Duodenal mucosa (tissue), 2 donors: ENCODE data around the gene ARHGEF11.

Experiments used
- H3K27ac ChIP-seq: one replicate; pipeline ENCODE4 v1.7.0; 2013; ENCODE audit warnings: low read depth, low read length
- H3K27me3 ChIP-seq, 2 donors: one replicate each; pipeline ENCODE4 v1.7.0; 2013; ENCODE audit warnings: low read length in 2 of 2, control low read depth in 1 of 2; ENCODE audit not compliant: insufficient read depth in 2 of 2, control insufficient read depth in 1 of 2
- H3K36me3 ChIP-seq, 2 donors: one replicate each; pipeline ENCODE4 v1.7.0; 2013; ENCODE audit warnings: low read length in 2 of 2, control low read depth in 1 of 2; ENCODE audit not compliant: insufficient read depth in 2 of 2, control insufficient read depth in 1 of 2
- H3K4me1 ChIP-seq, 2 donors: one replicate each; pipeline ENCODE4 v1.7.0; 2013; ENCODE audit warnings: low read length in 2 of 2, control low read depth in 1 of 2; ENCODE audit not compliant: insufficient read depth in 2 of 2, control insufficient read depth in 1 of 2
- H3K4me3 ChIP-seq, 2 donors: one replicate each; pipeline ENCODE4 v1.7.0; 2013; ENCODE audit warnings: low read length in 2 of 2, low read depth in 1 of 2
- H3K9ac ChIP-seq, 2 donors: one replicate each; pipeline ENCODE4 v1.7.0; 2013; ENCODE audit warnings: low read length in 2 of 2, low read depth in 1 of 2
- H3K9me3 ChIP-seq, 2 donors: one replicate each; pipeline ENCODE4 v1.7.0; 2013; ENCODE audit warnings: low read length in 2 of 2, control low read depth in 1 of 2; ENCODE audit not compliant: control insufficient read depth in 1 of 2

The ARHGEF11 gene

DNA sequence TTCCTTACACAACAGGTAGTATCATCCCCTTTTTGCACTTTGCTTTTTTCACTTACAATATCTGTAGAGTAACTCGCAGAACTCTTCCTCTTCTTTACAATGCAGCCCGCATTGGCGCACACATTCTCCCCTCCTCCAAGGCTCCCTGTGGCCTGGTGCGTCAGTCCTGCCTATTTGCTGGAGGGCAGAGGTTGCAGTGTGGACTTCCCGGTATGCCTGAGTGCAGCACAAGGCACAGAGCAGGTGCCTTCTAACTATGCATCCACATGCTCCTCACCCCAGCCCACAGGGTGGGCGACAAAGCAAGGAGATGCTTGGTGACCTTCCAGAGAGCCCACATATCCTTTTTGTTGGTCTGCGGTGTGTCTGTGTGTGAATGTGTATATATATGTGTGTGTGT lies 53.3 kb downstream of the ARHGEF11 start:
- no peak overlapping the region for H3K9ac ChIP-seq

DNA sequence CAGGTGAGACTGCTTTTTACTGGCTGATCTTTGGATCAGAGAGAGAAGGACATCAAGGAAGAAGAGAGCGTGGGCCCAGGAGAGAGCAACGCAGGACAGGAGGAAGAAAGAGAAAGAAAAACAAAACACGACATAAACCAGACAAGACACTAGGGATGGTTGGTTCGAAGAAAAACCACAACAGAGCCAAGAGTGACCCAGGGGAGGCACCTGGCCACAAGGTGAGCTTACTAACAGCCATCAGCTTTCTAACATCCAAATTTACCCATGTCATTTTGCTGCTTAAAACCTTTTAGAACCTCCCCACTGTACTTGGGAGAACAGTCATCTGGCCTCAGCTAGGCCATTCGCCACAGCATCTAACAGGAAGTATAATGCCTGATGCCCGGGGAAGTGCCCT lies 57.8 kb downstream of the ARHGEF11 start:
- no peaks in the 10 kb centered on the region for H3K27me3 ChIP-seq
- peaks cover 3 to 6% of the 10 kb centered on the region in 2 donors for H3K4me1 ChIP-seq
- H3K27ac ChIP-seq: no peak overlapping the region
- no peak overlapping the region for H3K4me3 ChIP-seq
- no peak overlapping the region for H3K9ac ChIP-seq
- no peaks in the 10 kb centered on the region for H3K9me3 ChIP-seq
- H3K36me3 ChIP-seq: peaks cover 7 to 33% of the 10 kb centered on the region in 2 donors

More for the DNA sequence above, 53.3 kb downstream of the ARHGEF11 start:
- Histone ChIP-seq H3K27me3 (no peaks in the 10 kb centered on the region), H3K27ac (no peak overlapping the region), H3K36me3 (no peaks in the 10 kb centered on the region), H3K4me3 (no peak overlapping the region), H3K4me1 (peaks cover 21 to 28% of the 10 kb centered on the region in 2 donors), H3K9me3 (no peaks in the 10 kb centered on the region)

DNA sequence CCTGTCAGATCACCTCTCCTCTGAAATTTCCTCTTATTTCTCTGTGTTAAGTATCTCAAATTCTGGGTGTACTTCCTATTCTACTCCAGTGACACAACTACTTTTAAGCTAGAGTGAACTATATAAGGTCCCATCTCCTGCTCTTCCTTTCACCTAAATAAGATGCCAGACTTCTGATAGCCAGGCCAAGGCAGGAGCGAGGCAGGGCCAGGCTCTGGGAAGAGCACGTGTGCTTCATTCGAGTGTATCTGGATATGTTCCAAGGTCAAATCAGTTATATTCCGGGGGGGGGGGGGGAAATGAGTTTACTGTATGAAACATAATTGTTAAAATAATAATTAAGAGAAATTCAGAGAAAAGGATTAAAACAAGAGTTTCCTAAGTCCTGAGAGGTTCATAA lies 65.0 kb downstream of the ARHGEF11 start:
- peaks cover 35 to 75% of the 10 kb centered on the region in 2 donors for H3K36me3 ChIP-seq
- no peaks in the 10 kb centered on the region for H3K27me3 ChIP-seq
- H3K9ac ChIP-seq: no peak overlapping the region
- H3K9me3 ChIP-seq: no peaks in the 10 kb centered on the region
- no peak overlapping the region for H3K27ac ChIP-seq
- no peaks in the 10 kb centered on the region for H3K4me1 ChIP-seq
- H3K4me3 ChIP-seq: no peak overlapping the region

DNA sequence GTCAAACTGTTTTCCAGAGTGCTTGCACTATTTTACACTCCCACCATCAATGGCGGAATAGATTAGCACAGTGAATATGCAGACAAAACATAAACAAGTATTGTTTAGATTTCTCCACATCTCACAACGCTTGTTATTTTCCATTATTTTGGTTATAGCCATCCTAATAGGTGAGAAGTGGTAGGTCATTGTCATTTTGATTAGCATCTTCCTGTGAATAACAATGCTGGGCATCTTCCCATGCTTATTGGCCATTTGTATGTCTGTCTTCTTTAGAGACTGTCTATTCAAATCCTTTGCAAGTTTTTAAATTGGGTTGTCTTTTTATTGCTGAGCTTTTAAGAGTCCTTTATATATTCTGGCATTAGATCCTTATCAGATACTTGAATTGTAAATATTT lies 70.5 kb downstream of the ARHGEF11 start:
- Histone ChIP-seq H3K9me3 (no peaks in the 10 kb centered on the region), H3K27me3 (no peaks in the 10 kb centered on the region), H3K36me3 (peaks cover 41 to 69% of the 10 kb centered on the region in 2 donors)

DNA sequence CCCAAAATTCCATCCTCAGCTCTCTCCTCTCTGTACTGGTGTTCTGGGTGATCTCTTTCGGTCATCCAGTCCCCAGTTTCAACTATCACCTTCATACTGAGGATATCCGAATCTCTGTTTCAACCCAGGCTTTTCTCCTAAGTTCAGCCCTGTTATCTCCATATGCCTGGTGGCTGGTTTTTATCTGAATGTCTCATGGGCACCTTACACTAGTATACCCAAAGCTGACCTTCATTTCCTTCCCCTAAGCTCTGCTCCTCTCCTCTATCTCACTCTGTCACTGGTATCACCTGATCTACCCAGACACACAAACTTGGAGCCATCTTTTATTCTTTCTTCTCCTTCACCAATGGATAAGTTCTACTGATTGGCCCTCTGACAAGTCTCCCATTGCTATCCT lies 72.1 kb downstream of the ARHGEF11 start:
- H3K36me3 ChIP-seq: peaks cover 36 to 63% of the 10 kb centered on the region in 2 donors
- no peaks in the 10 kb centered on the region for H3K27me3 ChIP-seq
- H3K27ac ChIP-seq: no peak overlapping the region
- H3K9ac ChIP-seq: no peak overlapping the region
- no peaks in the 10 kb centered on the region for H3K4me1 ChIP-seq
- no peaks in the 10 kb centered on the region for H3K9me3 ChIP-seq
- H3K4me3 ChIP-seq: no peak overlapping the region

More for the DNA sequence above, 70.5 kb downstream of the ARHGEF11 start:
- H3K9ac ChIP-seq: no peak overlapping the region
- H3K4me3 ChIP-seq: no peak overlapping the region
- H3K4me1 ChIP-seq: no peaks in the 10 kb centered on the region
- H3K27ac ChIP-seq: no peak overlapping the region

DNA sequence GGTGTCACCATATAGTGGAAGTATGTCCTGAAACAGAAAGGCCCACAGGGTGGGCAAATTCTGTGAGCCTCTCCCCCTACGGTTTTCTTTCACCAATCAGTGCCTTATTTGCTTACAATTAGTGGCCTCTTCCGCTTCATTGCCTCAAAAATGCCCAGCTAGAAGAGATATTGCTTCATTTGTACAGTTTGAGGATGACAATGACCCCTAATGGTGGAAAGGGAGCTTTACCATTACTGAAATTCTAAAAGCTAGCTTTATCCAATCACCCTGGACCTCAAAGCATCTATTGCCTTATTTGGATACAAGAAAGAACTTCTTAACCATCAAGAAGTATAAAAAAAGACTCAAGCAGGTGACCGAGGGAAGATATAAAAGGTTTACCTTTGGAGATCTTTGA lies 75.5 kb downstream of the ARHGEF11 start:
- Histone ChIP-seq H3K4me1 (no peaks in the 10 kb centered on the region), H3K27me3 (no peaks in the 10 kb centered on the region), H3K27ac (no peak overlapping the region), H3K4me3 (no peak overlapping the region), H3K9me3 (no peaks in the 10 kb centered on the region), H3K36me3 (peaks cover 34 to 56% of the 10 kb centered on the region in 2 donors), H3K9ac (no peak overlapping the region)

DNA sequence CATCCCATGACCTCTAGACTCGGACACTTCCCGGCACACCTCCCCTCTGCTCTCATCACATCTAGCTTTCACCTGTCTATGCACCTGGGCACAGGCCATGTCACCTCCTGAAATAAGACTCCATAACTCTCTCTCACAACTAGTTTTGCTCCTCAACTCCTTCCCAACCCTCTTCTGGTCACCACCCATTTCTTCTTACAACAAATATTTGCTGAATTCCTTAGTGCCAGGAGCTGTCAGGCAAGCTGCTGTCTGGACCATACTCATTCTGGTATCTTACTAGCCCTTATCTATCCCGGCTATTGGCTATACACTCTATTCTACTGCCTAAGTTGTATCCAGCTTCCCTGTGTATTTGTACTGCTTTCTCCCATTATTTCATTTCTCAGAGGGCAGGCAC lies 76.0 kb downstream of the ARHGEF11 start:
- Histone ChIP-seq H3K36me3 (peaks cover 32 to 56% of the 10 kb centered on the region in 2 donors), H3K4me3 (no peak overlapping the region), H3K27ac (no peak overlapping the region), H3K9me3 (no peaks in the 10 kb centered on the region), H3K9ac (no peak overlapping the region), H3K27me3 (no peaks in the 10 kb centered on the region), H3K4me1 (no peaks in the 10 kb centered on the region)

DNA sequence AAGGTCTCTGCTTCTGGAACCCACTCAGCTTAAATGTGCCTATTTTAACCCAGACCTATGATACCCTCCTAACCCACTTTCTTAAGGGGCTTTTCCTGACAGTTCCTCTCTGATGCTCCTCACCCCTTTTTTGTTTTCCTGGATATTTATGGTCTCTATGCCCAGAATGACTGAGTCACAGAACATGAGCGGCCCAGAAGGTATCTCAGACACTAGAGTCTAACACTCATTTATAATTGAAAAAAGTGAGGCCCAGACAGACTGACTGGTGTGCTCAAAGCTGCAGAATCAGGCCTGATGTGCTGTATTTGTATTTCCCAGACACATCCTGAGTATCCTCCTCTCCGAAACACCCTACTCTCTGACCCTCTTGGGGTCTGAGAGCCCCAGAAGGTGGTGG lies 81.1 kb downstream of the ARHGEF11 start:
- Histone ChIP-seq H3K4me1 (no peaks in the 10 kb centered on the region), H3K27ac (no peak overlapping the region), H3K9me3 (no peaks in the 10 kb centered on the region), H3K4me3 (no peak overlapping the region), H3K36me3 (peaks cover 42 to 65% of the 10 kb centered on the region in 2 donors), H3K9ac (no peak overlapping the region), H3K27me3 (no peaks in the 10 kb centered on the region)

DNA sequence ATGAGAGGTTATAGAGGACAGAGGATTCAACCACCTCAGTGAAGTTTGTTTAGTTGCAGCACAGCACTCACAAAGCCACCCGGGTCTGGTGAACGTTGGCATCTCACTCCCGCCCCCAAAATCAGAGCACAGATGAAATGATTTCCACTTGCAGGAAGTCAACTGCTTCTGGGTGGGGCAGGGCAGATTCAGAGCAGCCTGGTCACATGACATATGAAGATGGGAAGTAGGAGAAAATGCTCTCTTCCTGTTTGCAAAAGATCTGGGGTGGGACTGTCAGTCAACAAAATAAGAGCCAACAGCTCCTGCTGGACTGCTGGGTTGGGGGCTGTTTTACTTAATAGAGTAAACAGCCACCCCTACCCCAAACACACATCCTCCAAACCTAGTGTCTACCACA lies 81.9 kb downstream of the ARHGEF11 start:
- Histone ChIP-seq H3K4me3 (no peak overlapping the region), H3K9me3 (no peaks in the 10 kb centered on the region), H3K27ac (no peak overlapping the region), H3K4me1 (no peaks in the 10 kb centered on the region), H3K9ac (no peak overlapping the region), H3K36me3 (peaks cover 48 to 66% of the 10 kb centered on the region in 2 donors), H3K27me3 (no peaks in the 10 kb centered on the region)

DNA sequence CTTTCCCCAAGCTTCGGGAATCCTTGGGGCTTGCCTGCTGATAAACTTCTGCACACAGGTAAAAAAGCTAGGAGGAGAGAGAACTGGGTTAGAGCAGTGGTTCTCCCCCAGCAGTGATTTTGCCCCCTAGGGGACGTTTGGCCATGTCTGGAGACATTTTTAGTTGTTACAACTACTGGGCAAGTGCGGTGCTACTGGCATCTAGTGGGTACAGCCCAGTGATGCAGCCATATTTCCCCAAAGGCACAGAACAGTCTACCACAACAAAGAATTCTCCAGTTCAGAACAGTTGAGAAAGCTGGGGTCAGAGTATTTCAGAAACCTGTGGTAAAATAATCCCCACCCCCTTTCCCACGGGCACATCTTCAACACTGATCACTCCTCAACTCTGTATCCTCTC lies 83.8 kb downstream of the ARHGEF11 start:
- Histone ChIP-seq H3K4me1 (no peaks in the 10 kb centered on the region), H3K27ac (no peak overlapping the region), H3K9me3 (no peaks in the 10 kb centered on the region), H3K4me3 (no peak overlapping the region), H3K36me3 (peaks cover 46 to 70% of the 10 kb centered on the region in 2 donors), H3K9ac (no peak overlapping the region), H3K27me3 (no peaks in the 10 kb centered on the region)

DNA sequence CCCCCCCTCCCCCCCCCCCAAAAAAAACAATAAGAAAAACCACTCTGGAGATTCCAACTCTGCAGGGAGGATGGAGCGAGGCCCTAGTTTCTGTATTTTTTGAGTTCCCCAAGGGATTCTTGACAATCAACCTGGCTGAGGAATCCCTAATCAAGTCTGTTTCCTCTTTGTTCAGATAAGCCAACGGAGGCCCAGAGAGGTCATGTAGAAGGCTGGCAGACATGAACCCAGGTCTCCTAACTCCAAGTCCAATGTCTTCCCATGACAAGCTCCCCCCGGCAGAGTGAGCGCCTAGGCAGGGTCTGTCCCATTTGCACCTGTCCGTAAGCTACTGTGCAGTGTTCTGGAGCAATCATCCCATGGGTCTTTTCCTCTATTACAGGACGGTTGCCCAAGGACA lies 85.6 kb downstream of the ARHGEF11 start:
- H3K4me1 ChIP-seq: no peaks in the 10 kb centered on the region
- no peak overlapping the region for H3K27ac ChIP-seq
- peaks cover 37 to 83% of the 10 kb centered on the region in 2 donors for H3K36me3 ChIP-seq
- H3K9me3 ChIP-seq: no peaks in the 10 kb centered on the region
- no peak overlapping the region for H3K9ac ChIP-seq
- H3K27me3 ChIP-seq: no peaks in the 10 kb centered on the region
- no peak overlapping the region for H3K4me3 ChIP-seq
